ENCODE data around the gene R3HCC1L.

The R3HCC1L gene

GRCh38 chr10:98193037-98193436, 58.6 kb downstream of the R3HCC1L start:
- TF ChIP-seq, protein P1, sequence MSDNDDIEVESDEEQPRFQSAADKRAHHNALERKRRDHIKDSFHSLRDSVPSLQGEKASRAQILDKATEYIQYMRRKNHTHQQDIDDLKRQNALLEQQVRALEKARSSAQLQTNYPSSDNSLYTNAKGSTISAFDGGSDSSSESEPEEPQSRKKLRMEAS (IDR thresholded peaks at IDR 0.05): no peak
- TF ChIP-seq USF1 (IDR thresholded peaks at IDR 0.05): no peak
- TF ChIP-seq, protein P2, sequence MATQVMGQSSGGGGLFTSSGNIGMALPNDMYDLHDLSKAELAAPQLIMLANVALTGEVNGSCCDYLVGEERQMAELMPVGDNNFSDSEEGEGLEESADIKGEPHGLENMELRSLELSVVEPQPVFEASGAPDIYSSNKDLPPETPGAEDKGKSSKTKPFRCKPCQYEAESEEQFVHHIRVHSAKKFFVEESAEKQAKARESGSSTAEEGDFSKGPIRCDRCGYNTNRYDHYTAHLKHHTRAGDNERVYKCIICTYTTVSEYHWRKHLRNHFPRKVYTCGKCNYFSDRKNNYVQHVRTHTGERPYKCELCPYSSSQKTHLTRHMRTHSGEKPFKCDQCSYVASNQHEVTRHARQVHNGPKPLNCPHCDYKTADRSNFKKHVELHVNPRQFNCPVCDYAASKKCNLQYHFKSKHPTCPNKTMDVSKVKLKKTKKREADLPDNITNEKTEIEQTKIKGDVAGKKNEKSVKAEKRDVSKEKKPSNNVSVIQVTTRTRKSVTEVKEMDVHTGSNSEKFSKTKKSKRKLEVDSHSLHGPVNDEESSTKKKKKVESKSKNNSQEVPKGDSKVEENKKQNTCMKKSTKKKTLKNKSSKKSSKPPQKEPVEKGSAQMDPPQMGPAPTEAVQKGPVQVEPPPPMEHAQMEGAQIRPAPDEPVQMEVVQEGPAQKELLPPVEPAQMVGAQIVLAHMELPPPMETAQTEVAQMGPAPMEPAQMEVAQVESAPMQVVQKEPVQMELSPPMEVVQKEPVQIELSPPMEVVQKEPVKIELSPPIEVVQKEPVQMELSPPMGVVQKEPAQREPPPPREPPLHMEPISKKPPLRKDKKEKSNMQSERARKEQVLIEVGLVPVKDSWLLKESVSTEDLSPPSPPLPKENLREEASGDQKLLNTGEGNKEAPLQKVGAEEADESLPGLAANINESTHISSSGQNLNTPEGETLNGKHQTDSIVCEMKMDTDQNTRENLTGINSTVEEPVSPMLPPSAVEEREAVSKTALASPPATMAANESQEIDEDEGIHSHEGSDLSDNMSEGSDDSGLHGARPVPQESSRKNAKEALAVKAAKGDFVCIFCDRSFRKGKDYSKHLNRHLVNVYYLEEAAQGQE (IDR thresholded peaks at IDR 0.05; ENCODE audit: low read depth): no peak
- no peak for TF ChIP-seq TEAD4 (IDR thresholded peaks at IDR 0.05)
- no peak for TF ChIP-seq ZBTB7A (IDR thresholded peaks at IDR 0.05; ENCODE audit: low read depth)
- no peak for TF ChIP-seq CREB1 (IDR thresholded peaks at IDR 0.05; ENCODE audit: low read depth)
- TF ChIP-seq TCF12 (IDR thresholded peaks at IDR 0.05; ENCODE audit: low read depth): no peak
- TF ChIP-seq EGR1 (IDR thresholded peaks at IDR 0.05): no peak
- no peak for TF ChIP-seq CEBPB (IDR thresholded peaks at IDR 0.05)
- no peak for TF ChIP-seq YY1 (IDR thresholded peaks at IDR 0.05; ENCODE audit: low read depth)
- no peak for TF ChIP-seq FOXM1 (IDR thresholded peaks at IDR 0.05; ENCODE audit: borderline replicate concordance, low read depth)
- TF ChIP-seq EP300 (IDR thresholded peaks at IDR 0.05; ENCODE audit: borderline replicate concordance): no peak
- no peak for TF ChIP-seq NFIC (IDR thresholded peaks at IDR 0.05)
- no peak for TF ChIP-seq TAF1 (IDR thresholded peaks at IDR 0.05; ENCODE audit: low read depth)
- no peak for TF ChIP-seq RAD21 (IDR thresholded peaks at IDR 0.05; ENCODE audit: low read depth)

DNA sequence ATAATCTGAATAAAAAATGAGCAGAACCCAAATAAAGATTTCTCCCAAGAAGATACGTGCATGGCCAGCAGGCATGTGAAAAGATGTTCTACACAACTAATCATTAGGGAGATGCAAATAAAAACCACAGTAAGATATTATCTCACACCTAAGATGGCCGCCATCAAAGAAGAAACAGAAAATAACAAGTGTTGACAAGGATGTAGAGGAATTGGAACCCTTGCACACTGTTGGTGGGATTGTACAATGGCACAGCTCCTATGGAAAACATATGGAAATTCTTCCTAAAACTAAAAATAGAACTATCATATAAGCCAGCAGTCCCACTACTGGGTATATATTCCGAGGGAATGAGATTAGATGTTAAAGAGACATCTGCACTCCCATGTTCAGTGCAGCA, 60.2 kb downstream of the R3HCC1L start:
- TF ChIP-seq, protein P1 (IDR thresholded peaks at IDR 0.05): no peak
- TF ChIP-seq YY1 (IDR thresholded peaks at IDR 0.05; ENCODE audit: low read depth) (no peak), CEBPB (IDR thresholded peaks at IDR 0.05) (no peak), EGR1 (IDR thresholded peaks at IDR 0.05) (no peak), USF1 (IDR thresholded peaks at IDR 0.05) (no peak), TEAD4 (IDR thresholded peaks at IDR 0.05) (no peak), FOXM1 (IDR thresholded peaks at IDR 0.05; ENCODE audit: borderline replicate concordance, low read depth) (no peak), EP300 (IDR thresholded peaks at IDR 0.05; ENCODE audit: borderline replicate concordance) (no peak), RAD21 (IDR thresholded peaks at IDR 0.05; ENCODE audit: low read depth) (no peak), NFIC (IDR thresholded peaks at IDR 0.05) (no peak), TCF12 (IDR thresholded peaks at IDR 0.05; ENCODE audit: low read depth) (no peak), CREB1 (IDR thresholded peaks at IDR 0.05; ENCODE audit: low read depth) (no peak), TAF1 (IDR thresholded peaks at IDR 0.05; ENCODE audit: low read depth) (no peak), ZBTB7A (IDR thresholded peaks at IDR 0.05; ENCODE audit: low read depth) (no peak)
- TF ChIP-seq, protein P2 (IDR thresholded peaks at IDR 0.05; ENCODE audit: low read depth): no peak

GRCh38 chr10:98195120-98195519, 60.7 kb downstream of the R3HCC1L start:
- no peak for TF ChIP-seq TCF12 (IDR thresholded peaks at IDR 0.05; ENCODE audit: low read depth)
- no peak for TF ChIP-seq CREB1 (IDR thresholded peaks at IDR 0.05; ENCODE audit: low read depth)
- no peak for TF ChIP-seq FOXM1 (IDR thresholded peaks at IDR 0.05; ENCODE audit: borderline replicate concordance, low read depth)
- TF ChIP-seq TAF1 (IDR thresholded peaks at IDR 0.05; ENCODE audit: low read depth): no peak
- TF ChIP-seq CEBPB (IDR thresholded peaks at IDR 0.05): no peak
- TF ChIP-seq EGR1 (IDR thresholded peaks at IDR 0.05): no peak
- no peak for TF ChIP-seq NFIC (IDR thresholded peaks at IDR 0.05)

GRCh38 chr10:98196985-98197384, 62.5 kb downstream of the R3HCC1L start:
- TF ChIP-seq TCF12 (IDR thresholded peaks at IDR 0.05; ENCODE audit: low read depth) (no peak), ZBTB7A (IDR thresholded peaks at IDR 0.05; ENCODE audit: low read depth) (no peak), RAD21 (IDR thresholded peaks at IDR 0.05; ENCODE audit: low read depth) (no peak), TEAD4 (IDR thresholded peaks at IDR 0.05) (no peak), EP300 (IDR thresholded peaks at IDR 0.05; ENCODE audit: borderline replicate concordance) (no peak), FOXM1 (IDR thresholded peaks at IDR 0.05; ENCODE audit: borderline replicate concordance, low read depth) (no peak), YY1 (IDR thresholded peaks at IDR 0.05; ENCODE audit: low read depth) (no peak), CEBPB (IDR thresholded peaks at IDR 0.05) (no peak), NFIC (IDR thresholded peaks at IDR 0.05) (no peak), TAF1 (IDR thresholded peaks at IDR 0.05; ENCODE audit: low read depth) (no peak), EGR1 (IDR thresholded peaks at IDR 0.05) (no peak), CREB1 (IDR thresholded peaks at IDR 0.05; ENCODE audit: low read depth) (no peak), USF1 (IDR thresholded peaks at IDR 0.05) (no peak)
- TF ChIP-seq, protein P1 (IDR thresholded peaks at IDR 0.05): no peak
- TF ChIP-seq, protein P2 (IDR thresholded peaks at IDR 0.05; ENCODE audit: low read depth): no peak
